ENCODE results near the gene LHX3. TPM values are rescaled to one million over a fixed set of nuclear protein-coding genes. Genes with fewer than 3 reads are reported as not detected.
A peak's percentile ranks its signal among the peaks of the same experiment; 100 is the strongest.

The LHX3 gene
- total and polyA plus RNA-seq, 2 donors (not counting 1 experiment from before 2014, with no cell fraction given): 0.07 to 0.30 TPM

GRCh38 chr9:136243631-136244030 is 38.7 kb upstream of the LHX3 start:
- H4K20me1 ChIP-seq (ENCODE audit: control insufficient read depth, insufficient read depth, low read length, poor library complexity, severe bottlenecking): peaks cover 47% of the 10 kb centered on the region
- H3K27me3 Mint-ChIP-seq: no peaks in the 10 kb centered on the region
- POLR2A ChIA-PET: interaction anchor here (0.8 kb wide), 1 partner anchor 73 kb away, joined by 4 read pairs; no protein-coding TSS in a partner anchor

More at GRCh38 chr9:136243631-136244030, 38.7 kb upstream of the LHX3 start:
- Histone ChIP-seq H3K9me3 (ENCODE audit: control extremely low read depth in 1 of 3, control insufficient read depth in 2 of 3, insufficient read depth in 1 of 3, low read length in 2 of 3) (no peaks in the 10 kb centered on the region), H3K9ac (ENCODE audit: low read length) (peak overlapping the region; percentile 88), H3K4me2 (replicated peaks; ENCODE audit: low read depth, low read length, poor library complexity, severe bottlenecking) (peak overlapping the region; percentile 86), H3K4me1 (ENCODE audit: control insufficient read depth in 2 of 2, insufficient read depth in 2 of 2, low read length in 2 of 2) (peaks cover 63 to 69% of the 10 kb centered on the region in 2 donors), H3K36me3 (replicated peaks in 1 of 2; ENCODE audit: control extremely low read depth in 1 of 2, control insufficient read depth in 1 of 2, extremely low read depth in 1 of 2, insufficient read depth in 2 of 2, low read length in 1 of 2) (peaks cover 2 to 15% of the 10 kb centered on the region in 2 experiments), H3K4me3 (ENCODE audit: control extremely low read depth in 1 of 5, extremely low read depth in 1 of 5, insufficient read depth in 1 of 5, low read depth in 2 of 5, low read length in 4 of 5) (peak overlapping the region; percentile 66 to 97 (median 90)), H3K27me3 (replicated peaks in 1 of 4; ENCODE audit: control extremely low read depth in 1 of 4, control insufficient read depth in 3 of 4, insufficient read depth in 4 of 4, low read length in 3 of 4) (no peaks in the 10 kb centered on the region), H3K27ac (ENCODE audit: low read length in 2 of 2) (peak overlapping the region; percentile 70 to 83), H3K79me2 (ENCODE audit: control insufficient read depth, insufficient read depth, low read length) (peaks cover 59% of the 10 kb centered on the region), H2AFZ (ENCODE audit: insufficient read depth, low read depth, low read length, poor library complexity, severe bottlenecking) (no peak overlapping the region)
- TF ChIP-seq EZH2 (IDR thresholded peaks at IDR 0.05; ENCODE audit: borderline replicate concordance, insufficient read depth, low read depth, low read length, poor library complexity, severe bottlenecking) (no peak), CTCF (IDR thresholded peaks at IDR 0.05) (no peak)
- peak overlapping the region; percentile 94 for H3K4me3 Mint-ChIP-seq
- intact Hi-C loops (cut with micrococcal nuclease): loop anchor here (1.0 to 10.0 kb wide), 6 partner anchors 18 to 279 kb away; partner anchors contain the start of genes SNAPC4, TMEM250 and UBAC1
- 10% methylated on average over 4 of the region's 4 CpGs for WGBS (ENCODE audit: insufficient coverage)
- no peaks in the 10 kb centered on the region for H3K9me3 Mint-ChIP-seq (ENCODE audit: insufficient read depth)
- peaks cover 69% of the 10 kb centered on the region for H3K4me1 Mint-ChIP-seq
- H3K27ac Mint-ChIP-seq: peak overlapping the region; percentile 90
- peak; percentile 27 for DNase-seq
- ATAC-seq (ENCODE audit: low read depth): no peak
- CTCF ChIA-PET: interaction anchor here (1.1 to 8.5 kb wide), 11 partner anchors 9 to 73 kb away, joined by 3 to 102 read pairs (median 6); no protein-coding TSS in a partner anchor

Measured in B cell (primary cell).